GM19043 (cell line): ENCODE results near the gene CHRNA7.
"Not testable (repeated sequence)": the region's sequence is repeated elsewhere in the genome, so short reads cannot be mapped to it uniquely, and the experiment has no call there.

Experiments
- ATAC-seq: cut with Tn5 transposase; IDR thresholded peaks from one replicate; pipeline ENCODE4 v1.9.1; 2021; ENCODE audit warnings: low read depth; ENCODE audit not compliant: unreplicated experiment

The CHRNA7 gene

DNA sequence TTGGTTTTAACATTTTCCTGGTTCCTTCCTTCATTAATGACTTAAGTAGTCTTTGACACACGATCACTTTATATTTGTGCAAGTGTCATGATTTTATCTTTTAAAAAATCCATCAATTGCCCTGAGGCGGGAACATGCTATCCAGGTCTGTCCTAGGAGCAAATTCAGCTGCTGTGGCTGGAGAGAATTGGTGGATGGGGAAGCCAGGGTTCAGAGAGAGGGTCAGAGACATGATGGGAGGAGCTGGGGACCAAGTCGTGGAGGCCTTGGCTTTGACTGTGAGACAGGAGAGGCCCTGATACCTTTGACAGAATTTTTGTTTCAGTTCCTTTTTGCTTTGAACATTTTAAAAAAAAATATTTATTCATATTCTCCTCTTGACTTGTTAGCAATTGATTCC is 89.0 kb downstream of the CHRNA7 start:
- no peak for ATAC-seq

DNA sequence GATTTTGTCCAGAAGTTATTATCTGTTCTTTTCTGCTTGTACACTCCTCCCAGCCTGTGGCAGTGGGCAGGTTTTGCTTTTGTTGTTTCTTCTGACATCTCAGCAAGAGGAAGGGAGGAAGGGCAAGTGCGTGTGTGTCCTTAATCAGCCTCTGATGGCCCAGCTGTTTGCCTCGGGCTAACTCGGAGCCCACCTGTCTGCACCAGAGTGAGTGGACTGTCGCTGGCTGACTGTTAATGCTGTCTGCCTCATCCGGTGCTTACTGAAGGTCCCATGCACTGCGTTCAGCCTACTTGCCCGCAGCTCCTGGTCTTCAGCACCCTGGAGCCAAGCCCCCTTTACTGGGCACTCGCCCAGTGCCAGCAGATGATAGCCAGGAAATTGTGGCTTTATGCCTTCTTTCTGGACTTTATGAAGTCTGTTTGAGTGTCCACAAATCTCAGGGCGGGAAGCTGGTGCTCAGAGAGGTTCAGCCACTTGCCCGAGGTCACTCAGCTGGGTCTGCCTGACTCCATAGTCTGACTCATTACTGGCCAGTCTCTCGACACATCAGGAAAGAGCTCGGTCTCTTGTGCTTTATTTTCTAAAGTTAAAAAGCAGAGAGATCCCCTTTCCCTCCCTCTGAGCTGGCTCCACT is 89.5 kb downstream of the CHRNA7 start:
- ATAC-seq = no peak

DNA sequence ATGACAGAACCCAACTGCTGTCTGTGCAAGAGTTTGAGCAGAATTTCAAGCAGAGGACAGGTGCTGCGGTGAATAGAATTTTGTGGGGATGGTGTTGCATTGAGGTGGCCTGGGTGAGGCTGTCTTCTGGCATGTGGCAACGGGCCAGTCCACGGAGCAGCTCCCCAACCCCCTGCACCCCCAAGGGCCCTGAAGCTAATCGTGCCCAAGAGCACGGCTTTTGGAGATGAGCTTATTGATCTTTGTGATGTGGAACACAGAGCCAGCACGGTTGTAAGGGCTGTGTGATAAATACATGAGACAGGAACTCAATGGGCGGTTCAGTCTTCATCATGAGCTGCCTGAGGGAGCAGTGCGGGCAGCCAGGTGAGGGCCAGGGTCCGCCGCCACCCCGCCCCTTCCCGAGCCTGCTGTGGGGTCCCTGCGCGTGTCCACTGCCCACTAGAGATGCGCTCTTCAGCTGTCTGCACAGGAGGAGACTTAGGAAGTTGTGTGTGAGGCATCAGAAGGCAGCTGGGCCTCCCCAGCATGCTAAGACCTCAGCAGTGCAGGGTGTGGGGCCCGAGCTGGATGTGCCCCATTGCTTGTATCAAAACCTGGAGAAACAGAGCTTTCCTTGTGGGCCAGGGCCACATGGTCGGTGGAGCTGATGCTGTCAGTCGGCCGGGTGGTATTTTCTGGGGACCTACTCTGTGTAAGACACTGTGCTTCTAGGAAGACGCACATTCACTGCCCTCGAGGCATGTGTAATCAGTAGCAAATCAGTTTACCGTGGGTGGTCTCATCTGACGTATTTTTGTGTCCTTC is 90.5 kb downstream of the CHRNA7 start:
- no peak for ATAC-seq

DNA sequence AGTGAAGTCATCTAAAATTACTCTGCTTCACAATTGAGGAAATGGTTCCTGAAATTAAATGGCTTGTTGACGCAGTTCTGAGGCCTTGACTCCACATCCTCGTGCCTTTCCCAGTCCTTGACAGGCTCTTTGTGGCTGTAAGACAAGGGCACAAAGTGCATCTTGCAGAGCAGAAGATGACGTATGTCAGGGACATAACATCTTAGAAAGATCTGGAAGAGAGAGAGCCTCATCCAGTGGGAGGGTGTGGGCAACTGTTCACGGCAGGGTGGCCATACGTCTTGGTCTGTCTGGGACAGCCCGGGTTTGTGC is 91.0 kb downstream of the CHRNA7 start:
- ATAC-seq = no peak

DNA sequence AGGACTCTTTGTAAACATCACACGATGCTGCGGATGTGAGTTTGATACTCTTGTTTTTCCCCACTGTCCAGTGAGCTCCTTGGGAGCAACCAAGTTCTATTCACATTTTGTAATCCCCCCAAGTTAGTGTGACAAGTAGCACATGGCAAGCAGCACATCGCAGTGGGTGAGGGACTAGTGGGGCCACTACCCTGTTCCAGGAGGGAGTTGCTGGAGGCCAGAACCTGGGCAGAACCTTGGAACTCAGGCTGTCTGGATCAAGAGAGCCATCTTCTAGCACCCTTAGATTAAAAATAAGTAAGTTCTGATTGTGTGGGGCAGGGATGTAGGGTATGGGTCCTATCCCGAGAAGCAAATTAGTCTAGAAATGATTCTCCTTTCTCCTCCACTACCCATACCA is 91.7 kb downstream of the CHRNA7 start:
- ATAC-seq = no peak

DNA sequence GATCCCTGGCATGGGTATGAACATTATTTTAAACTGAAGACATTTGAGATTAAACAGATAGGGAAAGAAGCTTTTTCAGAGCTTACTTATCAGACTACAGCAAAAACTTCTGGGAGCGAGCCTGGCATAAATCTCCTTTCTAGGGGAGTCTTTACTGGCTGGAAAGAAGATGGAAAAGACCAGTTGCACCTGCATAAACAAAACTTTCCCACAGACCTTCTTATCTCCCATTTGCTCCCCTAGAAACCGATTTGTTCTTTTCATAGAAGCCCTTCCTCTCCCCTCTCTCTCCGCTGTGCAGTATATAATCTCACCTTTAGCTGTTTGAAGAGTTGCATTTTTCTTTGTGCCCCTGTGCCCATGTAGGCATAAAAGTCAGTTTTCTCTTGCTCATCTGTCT is 93.2 kb downstream of the CHRNA7 start:
- ATAC-seq = no peak

DNA sequence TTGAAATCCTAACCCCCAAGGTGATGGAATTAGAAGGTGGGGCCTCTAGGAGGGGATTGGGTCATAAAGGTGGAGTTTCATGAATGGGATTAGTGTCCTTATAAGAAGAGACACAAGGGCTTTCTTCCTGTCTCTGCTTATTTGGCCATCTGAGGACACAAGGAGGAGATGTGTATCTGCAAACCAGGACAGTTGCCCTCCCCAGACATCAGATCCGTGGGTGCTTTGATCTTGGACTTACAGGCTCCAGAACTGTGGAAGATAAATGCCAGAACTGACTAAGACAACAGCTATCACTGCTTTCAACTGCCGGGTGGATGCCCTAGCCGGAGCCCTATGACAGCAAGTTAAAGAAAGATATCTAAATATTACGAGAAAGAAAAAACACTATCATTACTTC is 94.4 kb downstream of the CHRNA7 start:
- no peak for ATAC-seq

DNA sequence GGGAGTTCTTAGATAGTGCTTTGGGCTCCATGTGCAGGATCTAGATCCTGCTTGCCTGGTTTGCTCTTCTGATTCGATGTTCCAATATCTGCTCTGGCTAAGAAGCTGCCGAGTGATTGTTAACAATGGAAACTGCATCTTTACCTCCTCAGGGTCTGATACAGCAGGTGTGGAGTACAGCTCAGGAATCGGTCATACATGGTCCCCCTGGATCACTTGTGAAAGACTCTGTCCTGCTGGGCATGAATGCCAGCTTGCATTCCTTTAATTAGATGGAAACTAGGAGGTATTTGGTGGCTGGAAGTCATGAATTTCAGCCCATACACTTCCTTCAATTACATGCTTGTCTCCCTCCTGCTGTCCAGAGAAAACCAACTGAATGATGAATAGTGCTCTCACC is 95.3 kb downstream of the CHRNA7 start:
- no peak for ATAC-seq

DNA sequence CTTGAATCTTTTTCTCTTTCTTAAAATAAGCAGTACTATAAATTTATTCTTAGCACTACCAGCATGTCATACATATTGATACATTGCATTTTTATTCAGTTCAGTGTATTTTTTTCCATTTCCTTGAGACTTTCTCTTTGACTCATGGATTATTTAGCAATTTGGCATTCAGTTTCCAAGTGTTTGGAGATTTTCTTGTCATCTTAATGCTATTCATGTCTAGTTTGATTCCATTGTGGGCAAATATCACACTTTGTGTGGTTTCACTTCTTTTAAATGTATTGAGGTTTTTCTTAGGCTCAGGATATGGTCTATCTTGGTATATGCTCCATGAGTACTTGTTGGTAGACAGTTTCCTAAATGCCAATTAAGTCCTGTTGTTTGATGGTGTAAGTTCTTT is 99.5 kb downstream of the CHRNA7 start:
- no peak for ATAC-seq

DNA sequence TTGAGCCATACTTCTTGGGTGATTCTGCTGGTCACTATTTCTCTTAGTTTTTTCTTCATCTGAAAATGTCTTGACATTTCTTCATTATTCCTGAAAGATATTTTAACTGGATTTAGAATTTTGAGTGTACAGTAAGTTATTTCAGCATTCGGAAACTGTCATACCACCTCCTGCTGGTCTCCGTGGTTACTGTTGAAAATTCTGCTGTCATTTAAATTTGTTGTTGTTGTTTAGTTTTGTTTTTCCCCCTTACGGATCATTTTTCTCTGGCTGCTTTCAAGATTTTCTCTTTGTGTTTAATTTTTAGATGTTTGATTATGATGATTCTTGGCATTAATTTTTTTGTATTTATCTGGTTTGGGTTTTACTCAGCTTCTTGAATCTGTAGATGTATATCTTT is 100.5 kb downstream of the CHRNA7 start:
- no peak for ATAC-seq

DNA sequence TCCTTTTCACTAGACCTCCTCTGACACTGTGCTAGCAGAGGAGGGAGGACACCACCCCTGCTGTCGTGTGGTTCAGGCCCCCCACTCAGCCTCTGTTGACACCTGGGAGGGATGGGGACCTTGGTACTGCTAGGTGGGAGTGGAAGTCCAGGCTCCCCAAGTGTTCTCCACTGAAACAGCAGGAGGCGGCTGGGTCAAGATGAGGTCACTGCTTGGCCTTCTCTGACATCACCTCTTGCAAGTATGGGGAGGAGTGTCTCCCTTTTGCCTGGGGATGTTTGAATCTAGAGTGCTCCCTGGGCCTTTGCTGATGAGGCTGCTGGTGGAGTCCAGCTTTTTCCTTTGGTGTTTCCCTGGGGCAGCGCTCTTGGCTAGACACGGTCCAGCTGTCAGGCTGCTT is 101.5 kb downstream of the CHRNA7 start:
- ATAC-seq = no peak

DNA sequence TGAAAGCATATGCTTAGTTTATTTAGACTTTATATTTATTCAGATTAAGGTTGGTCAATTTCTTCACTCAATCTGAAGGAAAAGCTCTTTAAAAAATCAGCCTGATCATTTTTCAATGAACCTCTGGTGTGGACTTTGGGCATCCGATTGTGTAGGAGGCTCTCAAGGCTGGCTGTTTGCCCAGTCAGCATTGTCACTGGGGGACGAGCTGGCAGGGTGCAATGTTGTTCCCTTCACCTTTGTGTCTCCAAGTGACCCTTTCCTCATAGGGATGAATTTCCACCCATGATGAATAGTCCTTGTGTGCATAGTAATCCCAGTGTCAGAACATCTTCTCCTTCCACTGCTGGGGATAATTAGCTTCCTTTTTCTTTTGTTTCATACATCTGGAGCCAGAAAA is 102.5 kb downstream of the CHRNA7 start:
- no peak for ATAC-seq

DNA sequence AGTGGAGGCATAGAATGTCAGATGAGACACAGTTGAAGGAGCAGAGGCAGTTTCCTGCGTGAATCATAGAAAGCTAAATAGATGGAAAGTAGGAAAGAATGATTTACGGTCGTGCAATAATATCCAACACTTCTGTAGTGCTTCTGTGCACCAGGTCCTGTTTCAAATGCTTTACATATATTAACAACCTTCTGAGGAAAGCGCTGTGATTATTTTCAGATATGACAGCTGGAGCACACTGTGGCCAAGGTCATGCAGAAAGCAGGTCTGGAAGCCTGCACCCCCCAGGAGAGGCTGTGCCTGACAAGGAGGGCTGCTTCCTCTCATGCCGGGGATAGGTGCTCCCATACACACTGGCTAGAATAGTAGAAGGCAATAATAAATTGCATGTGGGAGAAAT is 104.5 kb downstream of the CHRNA7 start:
- ATAC-seq = no peak

DNA sequence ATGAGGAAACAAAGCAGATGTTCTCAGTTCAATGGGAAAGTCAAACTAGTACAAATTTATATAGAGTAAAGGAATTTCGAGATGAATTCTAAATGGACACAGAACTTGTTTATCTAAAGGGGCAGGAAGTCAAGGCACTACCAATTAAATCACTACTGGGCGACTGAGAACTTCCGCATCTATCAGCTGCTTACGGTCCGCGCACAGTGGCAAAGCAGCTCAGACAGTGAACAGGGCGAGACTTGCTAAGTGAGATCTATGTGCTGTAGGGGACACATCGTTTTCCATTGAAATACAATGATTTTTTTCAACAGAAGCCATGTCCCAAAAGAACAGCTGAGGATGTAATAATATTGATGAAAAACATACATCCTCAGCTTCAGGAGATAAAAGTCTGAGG is 105.0 kb downstream of the CHRNA7 start:
- no peak for ATAC-seq

DNA sequence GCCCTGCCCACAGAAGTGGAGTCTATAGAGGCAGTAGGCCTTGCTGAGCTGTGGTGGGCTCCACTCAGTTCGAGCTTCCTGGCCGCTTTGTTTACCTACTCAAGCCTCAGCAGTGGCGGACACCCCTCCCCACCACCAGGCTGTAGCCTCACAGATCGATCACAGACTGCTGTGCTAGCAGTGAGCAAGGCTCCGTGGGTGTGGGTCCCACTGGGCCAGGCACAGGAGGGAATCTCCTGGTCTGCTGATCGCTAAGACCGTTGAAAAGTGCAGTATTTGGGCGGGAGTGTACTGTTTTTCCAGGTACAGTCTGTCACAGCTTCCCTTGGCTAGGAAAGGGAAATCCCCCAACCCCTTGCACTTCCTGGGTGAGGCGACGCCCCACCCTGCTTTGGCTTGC is 115.2 kb downstream of the CHRNA7 start:
- ATAC-seq = not testable (repeated sequence)

DNA sequence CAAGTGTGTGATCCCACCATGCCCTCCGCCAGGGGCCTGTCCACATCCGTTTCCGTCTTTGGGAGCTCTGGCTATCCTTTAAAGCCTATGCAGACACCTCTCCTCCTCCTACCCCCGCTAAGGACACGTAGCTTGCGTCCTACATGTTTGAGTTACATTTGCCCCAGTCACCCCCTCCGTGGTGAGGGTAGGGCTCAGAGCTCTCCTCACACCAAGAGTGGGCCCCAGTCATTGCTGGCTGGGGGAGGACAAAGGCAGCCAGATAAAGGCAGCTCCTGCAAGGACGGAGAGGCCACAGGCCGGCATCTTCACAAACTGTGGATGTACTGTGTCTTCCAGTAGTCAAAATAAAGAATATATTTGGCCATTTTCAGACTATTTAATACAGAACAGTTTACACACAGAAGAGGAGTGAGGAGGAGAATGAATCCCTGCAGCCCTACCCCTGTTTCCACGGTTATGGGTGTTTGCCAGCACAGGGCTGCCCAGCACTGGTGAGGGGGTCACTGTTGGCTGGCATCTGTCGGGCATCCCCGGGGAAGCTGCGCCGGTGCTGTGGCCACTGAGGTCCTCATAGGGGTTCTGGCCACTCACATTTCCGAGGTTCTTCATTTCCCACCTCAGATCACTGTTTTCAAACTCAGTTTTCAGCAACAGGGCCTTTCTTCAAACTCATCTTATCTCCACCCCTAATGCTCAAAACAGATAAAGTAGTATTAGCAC is 118.7 kb downstream of the CHRNA7 start:
- no peak for ATAC-seq

DNA sequence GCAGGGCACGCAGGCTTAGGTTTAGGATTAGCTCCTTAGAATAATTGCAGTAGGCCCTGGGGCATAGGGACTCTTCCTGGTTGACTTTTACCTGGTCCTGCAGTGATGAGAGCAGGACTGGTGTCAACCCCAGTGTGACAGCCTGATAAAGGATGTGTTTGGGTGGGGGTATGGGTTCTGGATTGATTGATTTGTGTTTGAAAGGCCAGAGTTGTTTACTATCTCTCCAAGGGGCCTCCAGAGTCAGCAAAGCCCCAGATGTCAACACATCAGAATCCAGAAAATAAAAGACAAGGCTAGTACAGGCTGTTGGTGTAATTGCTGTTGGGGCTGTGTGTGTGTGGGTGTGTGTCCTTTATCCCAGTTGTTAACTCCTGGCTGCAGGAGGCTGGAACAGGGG is 122.3 kb downstream of the CHRNA7 start:
- ATAC-seq = no peak

DNA sequence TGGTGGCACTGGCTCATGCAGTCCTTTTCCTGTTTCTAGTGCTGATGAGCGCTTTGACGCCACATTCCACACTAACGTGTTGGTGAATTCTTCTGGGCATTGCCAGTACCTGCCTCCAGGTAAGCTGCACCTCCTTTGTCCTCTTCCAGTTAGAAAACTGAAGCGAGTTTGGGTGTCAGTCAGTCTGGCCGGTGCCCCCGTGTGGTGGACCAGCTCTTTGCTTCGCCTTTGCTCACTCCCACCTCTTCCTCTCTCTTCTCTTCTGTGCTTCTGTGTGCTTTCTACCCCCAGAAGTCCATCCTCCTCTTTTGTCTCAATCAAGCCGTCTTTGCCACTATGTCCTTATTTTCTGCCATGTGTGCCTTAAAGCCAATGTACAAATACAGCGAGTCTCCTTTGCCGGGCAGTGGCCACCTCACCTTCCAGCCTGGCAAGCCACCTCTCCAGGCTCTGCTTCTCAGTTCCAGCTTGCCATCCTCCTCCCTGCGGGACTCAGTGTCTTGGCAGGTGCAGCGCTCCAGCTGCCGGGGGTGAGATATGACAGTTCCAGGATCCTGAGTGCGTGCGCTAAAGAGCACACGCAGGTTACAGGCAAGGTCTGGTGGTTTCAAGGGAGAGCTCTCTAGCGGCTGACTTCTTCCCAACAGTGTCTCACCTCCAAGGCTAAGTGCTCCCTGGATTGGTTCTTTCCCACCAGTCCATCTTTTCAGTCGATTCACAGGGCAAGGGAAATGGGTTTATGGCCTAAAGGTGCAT is 123.7 kb downstream of the CHRNA7 start:
- ATAC-seq = not testable (repeated sequence)

DNA sequence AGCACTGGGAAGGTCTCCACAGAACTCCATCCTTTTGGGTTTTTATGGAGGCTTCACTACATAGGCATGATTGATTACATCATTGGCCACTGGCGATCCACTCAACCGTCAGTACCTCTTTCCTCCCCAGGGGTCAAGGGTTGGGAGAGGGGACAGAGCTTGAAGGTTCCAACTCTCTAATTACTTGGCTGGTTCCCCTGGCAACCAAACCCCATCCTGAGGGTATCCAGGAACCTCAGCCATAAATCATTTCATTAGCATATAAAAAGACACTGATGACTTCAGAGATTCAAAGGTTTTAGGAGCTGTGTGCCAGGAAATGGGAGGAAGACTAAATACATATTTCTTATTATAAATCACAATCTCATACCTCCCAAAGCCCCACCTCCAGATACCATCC is 131.8 kb downstream of the CHRNA7 start:
- ATAC-seq = not testable (repeated sequence)

DNA sequence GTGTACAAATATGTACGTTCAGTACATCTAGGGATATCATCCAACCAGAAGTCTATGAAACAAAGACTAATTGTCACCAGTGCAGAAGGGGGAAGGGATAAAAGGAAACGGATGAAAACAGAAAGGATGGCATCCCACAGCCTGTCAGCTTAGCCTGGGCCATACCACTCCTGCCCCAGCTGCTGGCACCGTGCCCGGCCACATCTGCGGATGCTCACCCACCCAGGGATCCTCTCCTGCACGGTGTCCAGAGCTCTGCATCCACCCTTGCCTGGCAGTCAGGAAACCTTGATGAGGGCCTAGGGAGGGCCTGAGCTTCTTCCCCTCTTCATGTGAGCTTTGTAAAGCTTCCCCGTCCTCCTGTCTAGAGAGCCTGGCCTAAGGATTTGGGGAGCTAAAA is 133.8 kb downstream of the CHRNA7 start:
- ATAC-seq = not testable (repeated sequence)

DNA sequence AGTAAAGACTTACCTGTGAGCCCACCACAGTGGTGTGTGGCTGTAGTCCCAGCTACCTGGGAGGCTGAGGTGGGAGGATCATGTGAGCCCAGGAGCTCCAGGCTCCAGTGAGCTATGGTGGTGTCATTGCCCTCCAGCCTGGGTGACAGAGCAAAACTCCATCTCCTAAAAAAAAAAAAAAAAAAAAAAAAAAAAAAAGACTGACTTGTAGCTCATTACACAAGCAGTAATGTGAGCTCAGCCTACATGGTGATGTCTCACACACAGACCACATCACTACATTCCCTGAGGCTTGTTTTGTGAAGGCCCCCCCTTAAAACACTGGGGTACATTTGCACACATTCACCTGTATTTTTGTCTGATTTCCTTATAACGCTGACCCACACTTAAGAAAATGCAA is 134.4 kb downstream of the CHRNA7 start:
- ATAC-seq = not testable (repeated sequence)
